ENCODE measurements around the gene CEP250. TPM values are rescaled to one million over a fixed set of nuclear protein-coding genes. Genes with fewer than 3 reads are reported as not detected.

Gene CEP250
- total and polyA plus RNA-seq, 2 of the 4 experiments (the other 2 are of a cell fraction) = 22.7 to 35.1 TPM

DNA sequence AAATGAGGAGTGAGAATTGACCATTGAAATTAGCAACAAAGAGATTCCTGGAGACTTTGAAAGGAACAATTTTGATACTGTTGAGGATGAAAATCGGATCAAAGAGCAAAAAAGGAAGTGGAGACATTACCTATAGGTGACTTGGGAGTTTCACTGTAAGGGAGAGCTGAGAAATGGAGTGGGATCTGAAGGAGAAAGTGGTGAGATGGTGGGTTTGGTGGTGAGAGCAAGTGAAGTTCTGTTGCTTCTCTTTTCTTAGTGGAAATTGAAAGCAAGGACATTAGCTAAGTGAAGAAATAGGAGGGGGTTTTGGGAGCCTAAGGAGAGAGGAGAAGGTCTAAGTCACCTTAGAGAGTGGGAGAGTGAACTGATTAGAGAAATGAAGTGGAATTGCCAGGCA, 90.7 kb downstream of the CEP250 start:
- ChIA-PET POLR2A (ENCODE audit: unreplicated experiment) (no interaction called here), CTCF (no interaction called here)
- no peak overlapping the region for H3K4ac ChIP-seq (ENCODE audit: low read depth, low read length)
- WGBS, 2 experiments (ENCODE audit: extremely low coverage in 2 of 2, insufficient read length in 1 of 2) = 83% methylated on average over 1 of the region's 1 CpG; no CpG with 5 or more reads in 1 of the 2 experiments
- H3K79me1 ChIP-seq (ENCODE audit: low read depth in 1 of 2, low read length in 2 of 2) = peaks cover 12 to 39% of the 10 kb centered on the region in 2 experiments
- no peak overlapping the region for H4K8ac ChIP-seq (ENCODE audit: low read depth in 2 of 2, low read length in 2 of 2)
- H2BK5ac ChIP-seq (ENCODE audit: low read depth, low read length, poor library complexity, severe bottlenecking) = no peak overlapping the region
- H3K56ac ChIP-seq (ENCODE audit: extremely low read depth, insufficient read depth, low read length) = no peak overlapping the region
- no peak overlapping the region for H2AK5ac ChIP-seq (ENCODE audit: low read depth, low read length)
- peaks cover 13% of the 10 kb centered on the region for H3K9me1 ChIP-seq (ENCODE audit: insufficient read depth, low read length)
- no peak overlapping the region for H2AK9ac ChIP-seq (replicated peaks; ENCODE audit: low read depth, low read length, poor library complexity)
- in situ Hi-C loops (cut with MboI; ENCODE audit: low sequenced_read_pairs) = no loop called here
- dilution Hi-C loops (cut with HindIII; ENCODE audit: low sequenced_read_pairs, unreplicated experiment) = no loop called here
- no peak overlapping the region for H2AFZ ChIP-seq (replicated peaks; ENCODE audit: low read length, poor library complexity)
- H3K27me3 ChIP-seq (ENCODE audit: control insufficient read depth, insufficient read depth, low read length) = no peaks in the 10 kb centered on the region
- no peak overlapping the region for H2BK120ac ChIP-seq (ENCODE audit: low read depth, low read length)
- H3K14ac ChIP-seq (replicated peaks; ENCODE audit: low read depth, low read length) = no peak overlapping the region
- peaks cover 5% of the 10 kb centered on the region for H3K4me1 ChIP-seq (ENCODE audit: control insufficient read depth, insufficient read depth, low read length)
- H3K4me3 ChIP-seq (ENCODE audit: insufficient read depth, low read depth, low read length) = no peak overlapping the region
- no peak overlapping the region for H3K4me2 ChIP-seq (ENCODE audit: low read depth, low read length)
- intact Hi-C loops (cut with micrococcal nuclease) = no loop called here
- no peak overlapping the region for H4K5ac ChIP-seq (ENCODE audit: low read depth, low read length)
- H3K9ac ChIP-seq (ENCODE audit: low read depth, low read length) = no peak overlapping the region
- no peak overlapping the region for H2BK20ac ChIP-seq (ENCODE audit: low read depth, low read length)
- ATAC-seq (ENCODE audit: low read depth) (no peak), DNase-seq (no peak)
- H3K9me3 ChIP-seq (ENCODE audit: control insufficient read depth, insufficient read depth, low read length) = no peaks in the 10 kb centered on the region
- H3K27ac ChIP-seq (ENCODE audit: insufficient read depth, low read length) = no peak overlapping the region
- H3K36me3 ChIP-seq (ENCODE audit: control insufficient read depth, insufficient read depth, low read length) = peaks cover 35% of the 10 kb centered on the region
- no peaks in the 10 kb centered on the region; the same call in 1 of the 2 replicates for H4K20me1 ChIP-seq (ENCODE audit: insufficient read depth, low read length)
- BruUV-seq (replicated peaks) = no TSS peak
- no peak overlapping the region for H3K18ac ChIP-seq (ENCODE audit: low read depth, low read length)
- H4K91ac ChIP-seq (ENCODE audit: insufficient read depth, low read depth, low read length) = no peak overlapping the region
- no peak overlapping the region for H2BK15ac ChIP-seq (ENCODE audit: low read depth, low read length)
- TF ChIP-seq, protein P1, sequence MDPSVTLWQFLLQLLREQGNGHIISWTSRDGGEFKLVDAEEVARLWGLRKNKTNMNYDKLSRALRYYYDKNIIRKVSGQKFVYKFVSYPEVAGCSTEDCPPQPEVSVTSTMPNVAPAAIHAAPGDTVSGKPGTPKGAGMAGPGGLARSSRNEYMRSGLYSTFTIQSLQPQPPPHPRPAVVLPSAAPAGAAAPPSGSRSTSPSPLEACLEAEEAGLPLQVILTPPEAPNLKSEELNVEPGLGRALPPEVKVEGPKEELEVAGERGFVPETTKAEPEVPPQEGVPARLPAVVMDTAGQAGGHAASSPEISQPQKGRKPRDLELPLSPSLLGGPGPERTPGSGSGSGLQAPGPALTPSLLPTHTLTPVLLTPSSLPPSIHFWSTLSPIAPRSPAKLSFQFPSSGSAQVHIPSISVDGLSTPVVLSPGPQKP (IDR thresholded peaks at IDR 0.05; ENCODE audit: borderline replicate concordance, low read depth, low read length) = no peak
- TF ChIP-seq POLR2A (IDR thresholded peaks at IDR 0.05; ENCODE audit: low read depth, low read length) = no peak
- H3K23ac ChIP-seq (ENCODE audit: low read depth, low read length) = no peak overlapping the region
